Right lobe of liver (tissue), 4 donors: Measurements from ENCODE around the gene MRPL24.

Source experiments
- POLR2A ChIP-seq: fragments of 450-650 bp; IDR thresholded peaks from one replicate; pipeline ENCODE4 v1.6.1; 2017; ENCODE audit warnings: antibody characterized with exemption, mild to moderate bottlenecking
- TF ChIP-seq, protein P1 (sequence below), 4 donors: fragments of 200-600 bp in 3 of 4; fragments of 450-650 bp in 1 of 4; IDR thresholded peaks; one replicate each; pipeline versions ENCODE4 v1.5.1 to v1.8.0; 2016 to 2022; ENCODE audit warnings: antibody characterized with exemption in 4 of 4, mild to moderate bottlenecking in 2 of 4
- donor health status: DM: no; HTN: no; CAD: no.
- donor health status: DM: no; HTN: no; CAD: no.
- donor health status: DM: no; HTN: yes; CAD: no.

DNA sequence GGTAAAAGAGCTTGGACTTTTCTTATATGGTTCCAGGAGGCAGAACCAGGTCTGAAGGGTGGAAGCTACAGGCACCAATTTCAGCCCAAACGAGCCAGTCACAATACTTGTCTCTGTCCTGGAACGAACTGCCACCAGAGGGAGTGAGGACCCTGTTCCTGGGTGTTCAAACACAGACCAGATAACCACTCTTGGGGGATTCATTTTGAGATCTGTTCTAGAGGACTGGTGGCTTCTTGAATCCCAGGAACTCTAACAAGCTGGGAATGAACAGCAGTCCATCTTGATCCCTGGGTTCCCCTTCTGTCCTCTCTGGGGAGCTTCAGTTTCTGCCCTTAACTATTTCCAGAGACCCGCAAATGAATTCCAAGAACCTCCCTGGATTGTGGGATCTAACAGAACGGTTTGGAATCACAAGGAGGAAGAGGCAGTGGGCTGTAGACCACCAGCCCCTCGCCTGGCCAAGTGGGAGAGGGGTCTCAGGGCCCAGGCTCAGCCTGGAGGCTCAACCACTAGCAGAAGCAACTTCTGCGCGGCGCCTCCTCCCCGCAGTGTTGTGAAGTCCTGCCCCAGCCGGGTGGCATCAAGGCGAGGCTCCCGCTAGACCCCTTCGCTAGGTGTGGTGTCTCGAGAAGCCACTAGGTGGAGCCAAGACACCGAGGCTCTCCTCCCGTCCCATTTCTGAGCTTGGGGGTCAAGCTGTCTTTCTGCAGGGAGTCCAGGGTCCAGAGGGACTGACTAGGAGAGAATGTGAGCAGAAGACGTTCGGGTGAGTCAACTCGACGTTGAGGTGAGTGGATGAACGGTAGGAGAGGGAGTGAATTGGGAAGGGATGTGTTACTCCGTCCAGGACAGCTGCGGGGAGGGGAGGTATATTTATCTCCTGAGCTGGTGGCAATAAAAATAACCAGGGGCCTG is 51.6 kb downstream of the MRPL24 start:
- TF ChIP-seq, protein P1, sequence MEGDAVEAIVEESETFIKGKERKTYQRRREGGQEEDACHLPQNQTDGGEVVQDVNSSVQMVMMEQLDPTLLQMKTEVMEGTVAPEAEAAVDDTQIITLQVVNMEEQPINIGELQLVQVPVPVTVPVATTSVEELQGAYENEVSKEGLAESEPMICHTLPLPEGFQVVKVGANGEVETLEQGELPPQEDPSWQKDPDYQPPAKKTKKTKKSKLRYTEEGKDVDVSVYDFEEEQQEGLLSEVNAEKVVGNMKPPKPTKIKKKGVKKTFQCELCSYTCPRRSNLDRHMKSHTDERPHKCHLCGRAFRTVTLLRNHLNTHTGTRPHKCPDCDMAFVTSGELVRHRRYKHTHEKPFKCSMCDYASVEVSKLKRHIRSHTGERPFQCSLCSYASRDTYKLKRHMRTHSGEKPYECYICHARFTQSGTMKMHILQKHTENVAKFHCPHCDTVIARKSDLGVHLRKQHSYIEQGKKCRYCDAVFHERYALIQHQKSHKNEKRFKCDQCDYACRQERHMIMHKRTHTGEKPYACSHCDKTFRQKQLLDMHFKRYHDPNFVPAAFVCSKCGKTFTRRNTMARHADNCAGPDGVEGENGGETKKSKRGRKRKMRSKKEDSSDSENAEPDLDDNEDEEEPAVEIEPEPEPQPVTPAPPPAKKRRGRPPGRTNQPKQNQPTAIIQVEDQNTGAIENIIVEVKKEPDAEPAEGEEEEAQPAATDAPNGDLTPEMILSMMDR (IDR thresholded peaks at IDR 0.05), result peak; percentile 85 to 90 (median 87)
- TF ChIP-seq POLR2A, result no peak
